Body of pancreas (tissue), 4 donors: ENCODE results near the gene ZNF527. TPM values are rescaled to one million over a fixed set of nuclear protein-coding genes. Genes with fewer than 3 reads are reported as not detected.
"Not testable (repeated sequence)": the region's sequence is repeated elsewhere in the genome, so short reads cannot be mapped to it uniquely, and the experiment has no call there.

Experiments used
- ATAC-seq: fragments of 150-250 bp; one replicate; pipeline ENCODE4 v1.9.1; 2016
- DNase-seq, 4 donors: peaks; one replicate each; pipeline ENCODE4 v3.0.0-alpha.2; 2019
- H3K27ac ChIP-seq, 4 donors: fragments of 200-600 bp; sonication (generic); 1 replicate in 3 of 4; 2 replicates in 1 of 4; pipeline versions ENCODE4 v1.5.1 to v1.6.1; 2016 to 2019; ENCODE audit warnings: mild to moderate bottlenecking in 1 of 4, mixed read lengths in 1 of 4, moderate library complexity in 1 of 4
- H3K27me3 ChIP-seq, 2 donors: fragments of 200-600 bp; sonication (generic); one replicate each; pipeline ENCODE4 v1.6.0; 2016; ENCODE audit warnings: mild to moderate bottlenecking in 1 of 2
- H3K36me3 ChIP-seq, 2 donors: fragments of 200-600 bp; sonication (generic); replicated peaks in 1 of 2; 2 replicates each; pipeline ENCODE4 v1.5.1; 2016; ENCODE audit warnings: low read depth in 2 of 2; ENCODE audit not compliant: insufficient read depth in 1 of 2
- H3K4me1 ChIP-seq: fragments of 200-600 bp; sonication (generic); one replicate; pipeline ENCODE4 v1.6.0; 2016
- H3K4me3 ChIP-seq, 2 donors: fragments of 200-600 bp; sonication (generic); 1 replicate in 1 of 2; 2 replicates in 1 of 2; pipeline ENCODE4 v1.5.1; 2016 to 2019
- H3K9me3 ChIP-seq, 3 donors: fragments of 200-600 bp; sonication (generic); 1 replicate in 2 of 3; 2 replicates in 1 of 3; pipeline ENCODE4 v1.5.1; 2016
- CTCF ChIP-seq, 7 experiments: fragments of 450-650 bp in 4 of 7; fragments of 200-600 bp in 3 of 7; sonication (generic) in 3 of 7; IDR thresholded peaks; one replicate each; pipeline ENCODE4 v1.5.1; 2016 to 2019; ENCODE audit warnings: antibody characterized with exemption in 7 of 7
- POLR2A ChIP-seq, 3 donors: fragments of 450-650 bp; IDR thresholded peaks; one replicate each; pipeline ENCODE4 v1.6.1; 2016; ENCODE audit warnings: antibody characterized with exemption in 3 of 3, mild to moderate bottlenecking in 2 of 3
- WGBS, 2 donors: methylation state at CpG; one replicate each; pipeline ENCODE4 v1.1.5; 2017; 5-methylcytosine and 5-hydroxymethylcytosine counted together
- intact Hi-C: fragments of 100-400 bp; cut with DNase I; formaldehyde crosslinking; loops from one replicate; pipeline ENCODE4 v1.15.1; 2023
- total RNA-seq, 2 donors: library from RNA; depleted of rRNA; stranded (reverse); fragments of >200 nt; gene quantifications; one replicate each; pipeline ENCODE4 v1.1.0, GENCODE V29; 2016

The ZNF527 gene
- total RNA-seq, 2 donors from 2014 or later: 5.9 to 7.3 TPM

- Histone ChIP-seq H3K4me1 (no peaks in the 10 kb centered on the region), H3K36me3 (peaks cover 20 to 21% of the 10 kb centered on the region in 2 donors), H3K27me3 (no peaks in the 10 kb centered on the region), H3K27ac (no peak overlapping the region), H3K9me3 (peaks cover 0 to 78% (median 0%) of the 10 kb centered on the region in 3 donors), H3K4me3 (no peak overlapping the region)
- no peak for ATAC-seq
- intact Hi-C loops: no loop called here
- no peak for DNase-seq
- WGBS, 2 donors: 94 to 98% methylated on average over 4 of the region's 4 CpGs
- TF ChIP-seq CTCF (IDR thresholded peaks at IDR 0.05) (no peak), POLR2A (IDR thresholded peaks at IDR 0.05) (no peak)
These were observed 18.3 kb downstream of the ZNF527 start for GRCh38 chr19:37389234-37389633.

GRCh38 chr19:37391399-37391798 lies 20.5 kb downstream of the ZNF527 start:
- DNase-seq, ATAC-seq, H3K27me3 ChIP-seq, H3K4me1 ChIP-seq, intact Hi-C loops, H3K4me3 ChIP-seq, H3K27ac ChIP-seq: not testable (repeated sequence)
- H3K36me3 ChIP-seq: peaks cover 11 to 12% of the 10 kb centered on the region in 2 donors
- H3K9me3 ChIP-seq: peaks cover 0 to 64% (median 6%) of the 10 kb centered on the region in 3 donors
- WGBS, 2 donors: 96 to 99% methylated on average over 6 of the region's 6 CpGs

- intact Hi-C loops: no loop called here
- H3K36me3 ChIP-seq: no peaks in the 10 kb centered on the region
- H3K9me3 ChIP-seq: peaks cover 0 to 47% (median 0%) of the 10 kb centered on the region in 3 donors
- no peak overlapping the region for H3K27ac ChIP-seq
- WGBS, 2 donors: 82 to 95% methylated on average over 1 of the region's 1 CpG
- H3K4me3 ChIP-seq: no peak overlapping the region
- no peaks in the 10 kb centered on the region for H3K27me3 ChIP-seq
- H3K4me1 ChIP-seq: no peaks in the 10 kb centered on the region
- TF ChIP-seq POLR2A (IDR thresholded peaks at IDR 0.05) (no peak), CTCF (IDR thresholded peaks at IDR 0.05) (no peak)
- DNase-seq (no peak), ATAC-seq (no peak)
These were observed 30.2 kb downstream of the ZNF527 start for GRCh38 chr19:37401078-37401477.

GRCh38 chr19:37403403-37403802 lies 32.5 kb downstream of the ZNF527 start:
- no peaks in the 10 kb centered on the region for H3K27me3 ChIP-seq
- H3K27ac ChIP-seq: no peak overlapping the region
- WGBS, 2 donors: 38 to 65% methylated on average over 20 to 33 of the region's 34 CpGs
- H3K9me3 ChIP-seq: peaks cover 0 to 52% (median 0%) of the 10 kb centered on the region in 3 donors
- no peak overlapping the region for H3K4me3 ChIP-seq
- intact Hi-C loops: no loop called here
- ATAC-seq (no peak), DNase-seq (no peak)
- no peaks in the 10 kb centered on the region for H3K4me1 ChIP-seq
- no peak for TF ChIP-seq CTCF (IDR thresholded peaks at IDR 0.05)
- no peak for TF ChIP-seq POLR2A (IDR thresholded peaks at IDR 0.05)
- H3K36me3 ChIP-seq: no peaks in the 10 kb centered on the region

- H3K4me1 ChIP-seq, DNase-seq, intact Hi-C loops, ATAC-seq, H3K4me3 ChIP-seq, H3K36me3 ChIP-seq, H3K27me3 ChIP-seq, H3K27ac ChIP-seq: not testable (repeated sequence)
- WGBS, 2 donors: 72 to 80% methylated on average over 6 of the region's 6 CpGs
- peaks cover 0 to 40% (median 6%) of the 10 kb centered on the region in 3 donors for H3K9me3 ChIP-seq
These were observed 35.4 kb downstream of the ZNF527 start for GRCh38 chr19:37406140-37406846.

GRCh38 chr19:37412700-37413099 lies 41.8 kb downstream of the ZNF527 start:
- H3K27ac ChIP-seq: no peak overlapping the region
- peaks cover 0 to 60% (median 10%) of the 10 kb centered on the region in 3 donors for H3K9me3 ChIP-seq
- no peak for DNase-seq
- 85 to 95% methylated on average over 2 of the region's 2 CpGs for WGBS, 2 donors
- intact Hi-C loops: no loop called here
- H3K4me3 ChIP-seq: no peak overlapping the region
- no peaks in the 10 kb centered on the region for H3K4me1 ChIP-seq
- TF ChIP-seq POLR2A (IDR thresholded peaks at IDR 0.05) (no peak), CTCF (IDR thresholded peaks at IDR 0.05) (no peak)
- no peaks in the 10 kb centered on the region for H3K36me3 ChIP-seq
- no peaks in the 10 kb centered on the region for H3K27me3 ChIP-seq
- ATAC-seq: no peak
